ENCODE measurements around the gene CNMD.

CNMD gene
- total RNA-seq, result 0 to 0.36 (median 0.02) reads per million in 18 experiments

- DNase-seq, result no peak
Observed at GRCh38 chr13:52739468-52740071, at the start of gene CNMD. CNMD (minus strand) TSS chr13:52739820; CDS start chr13:52739701, 119 bp downstream.

- DNase-seq, result no peak
Observed at GRCh38 chr13:52788011-52788410, 48.4 kb upstream of the CNMD start.

GRCh38 chr13:52787235-52787634 lies 47.6 kb upstream of the CNMD start:
- DNase-seq, result no peak

GRCh38 chr13:52786766-52787165 lies 47.1 kb upstream of the CNMD start:
- DNase-seq, result no peak

GRCh38 chr13:52785739-52786138 lies 46.1 kb upstream of the CNMD start:
- DNase-seq, result no peak

- DNase-seq, result no peak
Observed at GRCh38 chr13:52784591-52785340, 45.1 kb upstream of the CNMD start.

- no peak for DNase-seq
Observed at GRCh38 chr13:52783943-52784342, 44.3 kb upstream of the CNMD start.

GRCh38 chr13:52782471-52783448 lies 43.1 kb upstream of the CNMD start:
- DNase-seq, result no peak

- DNase-seq, result no peak
Observed at GRCh38 chr13:52780611-52781010, 41.0 kb upstream of the CNMD start.

GRCh38 chr13:52780092-52780491 lies 40.5 kb upstream of the CNMD start:
- no peak for DNase-seq

- DNase-seq, result no peak
Observed at GRCh38 chr13:52779103-52779502, 39.5 kb upstream of the CNMD start.

- no peak for DNase-seq
Observed at GRCh38 chr13:52776726-52777125, 37.1 kb upstream of the CNMD start.

GRCh38 chr13:52775511-52775910 lies 35.9 kb upstream of the CNMD start:
- DNase-seq, result no peak

GRCh38 chr13:52767949-52768516 lies 28.4 kb upstream of the CNMD start:
- no peak for DNase-seq

GRCh38 chr13:52765611-52766390 lies 26.2 kb upstream of the CNMD start:
- DNase-seq, result no peak

- DNase-seq, result no peak
Observed at GRCh38 chr13:52760077-52760476, 20.5 kb upstream of the CNMD start.

GRCh38 chr13:52758114-52758513 lies 18.5 kb upstream of the CNMD start:
- DNase-seq, result no peak

GRCh38 chr13:52751196-52751595 lies 11.6 kb upstream of the CNMD start:
- no peak for DNase-seq

- no peak for DNase-seq
Observed at GRCh38 chr13:52750713-52751112, 11.1 kb upstream of the CNMD start.

- DNase-seq, result no peak
Observed at GRCh38 chr13:52749419-52749818, 9.8 kb upstream of the CNMD start.

GRCh38 chr13:52746141-52746540 lies 6.5 kb upstream of the CNMD start:
- DNase-seq, result no peak

GRCh38 chr13:52744842-52745375 lies 5.3 kb upstream of the CNMD start:
- no peak for DNase-seq

Measured in inflammatory macrophage (primary cell).